IMR-90 (cell line): Measurements from ENCODE around the gene TAF4. TPM values are rescaled to one million over a fixed set of nuclear protein-coding genes. Genes with fewer than 3 reads are reported as not detected.

Source experiments
- ATAC-seq: fragments of 200-7000 bp; cut with Tn5 transposase; 2 replicates; pipeline ENCODE4 v1.9.1; 2020; ENCODE audit warnings: low read depth, mild to moderate bottlenecking, moderate library complexity
- BruUV-seq: library from RNA; stranded (reverse); fragments of 400-500 nt; replicated peaks from 2 replicates; lab custom pipeline; 2021; lab: Mats Ljungman, UMichigan
- CTCF ChIA-PET: fragments of 300-600 bp; formaldehyde crosslinking; extraction: SDS; loops from one replicate; lab custom pipeline; 2021; ENCODE audit warnings: antibody characterized with exemption; lab: Yijun Ruan, JAX
- POLR2A ChIA-PET: fragments of 300-600 bp; sonication (Branson Sonifier 250); formaldehyde crosslinking; loops from one replicate; lab custom pipeline; 2022; ENCODE audit warnings: antibody characterized with exemption; ENCODE audit not compliant: unreplicated experiment; lab: Charles Lee
- DNase-seq: peaks from one replicate; pipeline ENCODE4 v3.0.0; 2013
- H2AFZ ChIP-seq: replicated peaks from 2 replicates; pipeline ENCODE3; 2013; ENCODE audit warnings: low read length, mild to moderate bottlenecking; ENCODE audit not compliant: poor library complexity
- H2AK5ac ChIP-seq: 2 replicates; pipeline ENCODE4 v1.6.1; 2013; ENCODE audit warnings: low read depth, low read length, inconsistent platforms
- H2AK9ac ChIP-seq: replicated peaks from 2 replicates; pipeline ENCODE3; 2013; ENCODE audit warnings: mild to moderate bottlenecking, low read depth, low read length, moderate library complexity; ENCODE audit not compliant: poor library complexity
- H2BK120ac ChIP-seq: 2 replicates; pipeline ENCODE4 v1.6.1; 2013; ENCODE audit warnings: low read depth, low read length, inconsistent platforms
- H2BK15ac ChIP-seq: 3 replicates; pipeline ENCODE4 v1.6.1; 2013; ENCODE audit warnings: low read depth, low read length, inconsistent platforms
- H2BK20ac ChIP-seq: 2 replicates; pipeline ENCODE4 v1.6.1; 2013; ENCODE audit warnings: low read depth, mild to moderate bottlenecking, inconsistent platforms, low read length, moderate library complexity
- H2BK5ac ChIP-seq: 2 replicates; pipeline ENCODE4 v1.6.1; 2013; ENCODE audit warnings: mild to moderate bottlenecking, low read depth, low read length, inconsistent platforms; ENCODE audit not compliant: poor library complexity, severe bottlenecking
- H3K14ac ChIP-seq: replicated peaks from 2 replicates; pipeline ENCODE4 v1.6.1; 2013; ENCODE audit warnings: low read depth, low read length, inconsistent platforms
- H3K18ac ChIP-seq: 2 replicates; pipeline ENCODE4 v1.6.1; 2013; ENCODE audit warnings: low read depth, low read length, control low read depth
- H3K23ac ChIP-seq: 2 replicates; pipeline ENCODE4 v1.6.1; 2013; ENCODE audit warnings: low read depth, low read length, inconsistent platforms
- H3K27ac ChIP-seq: 2 replicates; pipeline ENCODE4 v1.5.1; 2013; ENCODE audit warnings: mild to moderate bottlenecking, control low read depth, low read length; ENCODE audit not compliant: insufficient read depth
- H3K27me3 ChIP-seq: 2 replicates; pipeline ENCODE4 v1.6.1; 2013; ENCODE audit warnings: low read length; ENCODE audit not compliant: control insufficient read depth, insufficient read depth
- H3K36me3 ChIP-seq: 2 replicates; pipeline ENCODE4 v1.6.1; 2013; ENCODE audit warnings: low read length, mixed read lengths; ENCODE audit not compliant: control insufficient read depth, insufficient read depth
- H3K4ac ChIP-seq: 2 replicates; pipeline ENCODE4 v1.6.1; 2013; ENCODE audit warnings: low read depth, low read length, inconsistent platforms
- H3K4me1 ChIP-seq: 2 replicates; pipeline ENCODE4 v1.6.1; 2013; ENCODE audit warnings: low read length, mixed read lengths; ENCODE audit not compliant: control insufficient read depth, insufficient read depth
- H3K4me2 ChIP-seq: 2 replicates; pipeline ENCODE4 v1.6.1; 2013; ENCODE audit warnings: low read depth, mild to moderate bottlenecking, control low read depth, low read length, moderate library complexity
- H3K4me3 ChIP-seq: 2 replicates; pipeline ENCODE4 v1.5.1; 2013; ENCODE audit warnings: low read depth, mild to moderate bottlenecking, control low read depth, low read length, moderate library complexity; ENCODE audit not compliant: insufficient read depth
- H3K56ac ChIP-seq: 2 replicates; pipeline ENCODE4 v1.6.1; 2013; ENCODE audit warnings: low read length, inconsistent platforms; ENCODE audit not compliant: insufficient read depth; ENCODE audit errors: extremely low read depth
- H3K79me1 ChIP-seq, 2 experiments: 2 replicates each; pipeline ENCODE4 v1.6.1; 2013; ENCODE audit warnings: low read length in 2 of 2, inconsistent platforms in 1 of 2, low read depth in 1 of 2
- H3K9ac ChIP-seq: 2 replicates; pipeline ENCODE4 v1.6.1; 2013; ENCODE audit warnings: low read depth, low read length, control low read depth
- H3K9me1 ChIP-seq: 2 replicates; pipeline ENCODE4 v1.6.1; 2013; ENCODE audit warnings: low read length, inconsistent platforms; ENCODE audit not compliant: insufficient read depth
- H3K9me3 ChIP-seq: 2 replicates; pipeline ENCODE4 v1.6.1; 2013; ENCODE audit warnings: low read length; ENCODE audit not compliant: control insufficient read depth, insufficient read depth
- H4K20me1 ChIP-seq: 2 replicates; pipeline ENCODE4 v1.6.1; 2013; ENCODE audit warnings: low read length, inconsistent platforms; ENCODE audit not compliant: insufficient read depth
- H4K5ac ChIP-seq: 2 replicates; pipeline ENCODE4 v1.6.1; 2013; ENCODE audit warnings: mild to moderate bottlenecking, low read depth, low read length, control low read depth
- H4K8ac ChIP-seq, 2 experiments: 2 replicates each; pipeline ENCODE4 v1.6.1; 2013; ENCODE audit warnings: low read depth in 2 of 2, low read length in 2 of 2, control low read depth in 1 of 2, inconsistent platforms in 1 of 2
- H4K91ac ChIP-seq: 2 replicates; pipeline ENCODE4 v1.6.1; 2013; ENCODE audit warnings: low read depth, low read length, inconsistent platforms; ENCODE audit not compliant: insufficient read depth
- CEBPB ChIP-seq: IDR thresholded peaks from 2 replicates; pipeline ENCODE4 v1.6.1; 2012; ENCODE audit warnings: low read depth, low read length, improper control_type of control experiment
- CHD1 ChIP-seq: IDR thresholded peaks from 2 replicates; pipeline ENCODE4 v1.6.1; 2012; ENCODE audit warnings: low read depth, low read length, improper control_type of control experiment
- FOS ChIP-seq: fragments of 150-350 bp; IDR thresholded peaks from 2 replicates; pipeline ENCODE4 v1.6.1; 2016; ENCODE audit warnings: low read depth, low read length
- MAFK ChIP-seq: IDR thresholded peaks from 2 replicates; pipeline ENCODE4 v1.6.1; 2012; ENCODE audit warnings: low read depth, low read length, improper control_type of control experiment
- MAZ ChIP-seq: IDR thresholded peaks from 2 replicates; pipeline ENCODE4 v1.6.1; 2012; ENCODE audit warnings: low read depth, mild to moderate bottlenecking, low read length, improper control_type of control experiment, moderate library complexity, borderline replicate concordance
- MXI1 ChIP-seq: IDR thresholded peaks from 2 replicates; pipeline ENCODE4 v1.6.1; 2012; ENCODE audit warnings: low read depth, mild to moderate bottlenecking, low read length, moderate library complexity, borderline replicate concordance
- NFE2L2 ChIP-seq: fragments of 150-350 bp; IDR thresholded peaks from 2 replicates; pipeline ENCODE4 v1.6.1; 2016; ENCODE audit warnings: low read depth, mild to moderate bottlenecking, low read length
- RAD21 ChIP-seq: IDR thresholded peaks from 2 replicates; pipeline ENCODE4 v1.6.1; 2012; ENCODE audit warnings: low read length, improper control_type of control experiment
- RFX5 ChIP-seq: IDR thresholded peaks from 2 replicates; pipeline ENCODE4 v1.8.0; 2012; ENCODE audit warnings: low read depth, mild to moderate bottlenecking, low read length, moderate library complexity
- SMC3 ChIP-seq: fragments of 150-350 bp; IDR thresholded peaks from 2 replicates; pipeline ENCODE4 v1.6.1; 2016; ENCODE audit warnings: low read depth, mild to moderate bottlenecking, antibody characterized with exemption, low read length, moderate library complexity
- WGBS, 2 experiments: methylation state at CpG; one replicate each; pipeline versions ENCODE4 v1.1.5 to v1.1.7; 2013; ENCODE audit warnings: missing lambda C conversion rate in 2 of 2; ENCODE audit not compliant: insufficient read length in 1 of 2; ENCODE audit errors: extremely low coverage in 2 of 2; 5-methylcytosine and 5-hydroxymethylcytosine counted together
- dilution Hi-C: fragments of 300-500 bp; cut with HindIII; formaldehyde crosslinking; loops from one replicate; pipeline ENCODE4 v1.14.3; 2018; ENCODE audit warnings: low sequenced_read_pairs; ENCODE audit not compliant: unreplicated experiment
- in situ Hi-C: fragments of 300-500 bp; cut with MboI; formaldehyde crosslinking; loops from 3 replicates; pipeline ENCODE4 v1.14.3; 2019; ENCODE audit warnings: low sequenced_read_pairs, inconsistent platforms, mixed read lengths
- intact Hi-C: fragments of 100-400 bp; cut with micrococcal nuclease; formaldehyde crosslinking; loops from 2 replicates; pipeline ENCODE4 v1.10.0; 2022
- polyA plus RNA-seq, 3 experiments: library from polyadenylated mRNA; depleted of rRNA; stranded (reverse); fragments of >200 nt; gene quantifications; 2 replicates each; pipeline ENCODE4 v1.2.3, GENCODE V29; 2012; ENCODE audit warnings: low replicate concordance in 1 of 3
- total RNA-seq: library from RNA; depleted of rRNA; stranded (reverse); fragments of >200 nt; gene quantifications from 2 replicates; pipeline ENCODE4 v1.2.3, GENCODE V29; 2012
- TF ChIP-seq, protein P1 (sequence below): fragments of 150-350 bp; IDR thresholded peaks from 2 replicates; pipeline ENCODE4 v1.6.1; 2016; ENCODE audit warnings: low read depth, mild to moderate bottlenecking, low read length, moderate library complexity, borderline replicate concordance
- TF ChIP-seq, protein P2 (sequence below): conservative IDR thresholded peaks from 2 replicates; pipeline ENCODE4 v1.5.1; 2012; ENCODE audit warnings: mild to moderate bottlenecking, low read depth, low read length, improper control_type of control experiment

TAF4 gene
- total and polyA plus RNA-seq, 2 of the 4 experiments (the other 2 are of a cell fraction): 1.4 to 5.1 TPM

DNA sequence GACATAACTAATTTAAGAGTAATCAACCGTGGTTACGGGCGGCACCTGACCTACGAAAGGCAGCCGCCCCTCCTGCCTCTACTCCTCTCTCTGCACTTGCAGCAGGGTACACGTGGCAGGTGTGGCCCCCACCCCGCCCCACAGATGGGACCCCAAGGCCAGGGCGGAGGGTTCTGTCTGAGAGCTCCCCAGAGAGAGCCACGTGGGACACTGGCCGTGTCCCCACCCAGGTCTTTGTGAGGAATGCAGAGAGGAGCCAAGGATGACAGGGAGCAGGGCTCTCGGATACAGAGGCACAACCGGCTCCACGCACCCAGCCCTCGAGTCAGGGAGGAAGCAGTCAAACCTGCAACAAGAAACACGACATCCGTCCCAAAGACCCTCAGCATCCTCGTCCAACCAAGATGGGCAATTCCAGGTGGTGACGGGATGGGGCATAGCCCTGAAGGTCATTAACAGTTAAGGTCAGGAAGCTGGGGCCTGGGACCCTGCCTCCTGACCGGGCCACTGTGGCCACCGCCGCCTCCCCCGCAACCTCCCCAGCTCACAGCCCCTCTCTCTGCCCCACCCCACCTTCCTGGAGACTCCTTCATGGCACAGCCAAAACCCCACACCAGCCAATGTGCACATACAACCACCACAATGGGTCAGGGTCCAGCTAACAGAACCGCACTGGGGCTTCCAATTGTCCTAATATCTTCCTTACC is 47.1 kb downstream of the TAF4 start (continued):
- TF ChIP-seq CHD1: no peak

DNA sequence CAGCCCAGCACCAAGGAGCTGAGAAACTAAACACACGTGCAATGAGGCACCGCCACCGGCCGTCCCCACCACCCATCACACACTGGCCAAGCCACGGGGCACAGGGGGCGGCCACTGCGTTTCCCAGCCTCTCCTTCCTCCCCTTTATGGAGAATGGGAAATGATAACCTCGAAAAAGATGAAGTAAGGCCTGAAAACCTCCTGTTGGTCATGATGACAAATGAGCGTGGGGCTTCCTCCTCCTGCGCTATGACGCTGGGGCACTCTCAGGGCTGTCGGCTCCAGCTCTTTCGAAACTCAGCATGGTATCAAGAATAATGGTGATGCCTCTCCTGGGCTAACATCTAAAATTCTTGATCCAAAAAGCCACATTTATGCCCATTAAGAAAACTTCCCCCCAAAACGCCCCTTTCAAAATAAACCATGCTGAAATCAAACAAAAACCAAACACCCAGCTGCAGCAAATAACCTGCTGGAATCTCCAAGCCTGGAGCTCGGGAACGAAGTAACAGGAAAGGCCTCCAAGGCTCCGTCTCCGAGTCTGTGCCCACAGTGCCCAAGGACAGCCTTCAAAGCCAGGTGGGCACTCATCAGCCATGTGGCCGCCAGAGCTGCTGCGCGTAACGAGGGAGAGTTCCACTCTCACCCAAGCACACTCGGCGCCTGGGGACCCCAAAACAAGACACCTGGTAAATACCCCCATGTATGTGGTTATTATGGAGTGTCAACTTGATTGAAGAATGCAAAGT is 50.0 kb downstream of the TAF4 start:
- Histone ChIP-seq H3K79me1 (peaks cover 14 to 63% of the 10 kb centered on the region in 2 experiments), H2AK5ac (no peak overlapping the region), H3K18ac (no peak overlapping the region), H3K14ac (no peak overlapping the region), H3K56ac (no peak overlapping the region), H3K23ac (no peak overlapping the region), H3K36me3 (peaks cover 16% of the 10 kb centered on the region), H2BK20ac (no peak overlapping the region), H3K27ac (no peak overlapping the region), H2AK9ac (no peak overlapping the region), H3K9me1 (peaks cover 9% of the 10 kb centered on the region; the same call in 1 of the 2 replicates), H3K9ac (no peak overlapping the region), H3K4me3 (no peak overlapping the region), H4K8ac (no peak overlapping the region), H2BK120ac (no peak overlapping the region), H2AFZ (no peak overlapping the region), H3K4me2 (no peak overlapping the region), H3K27me3 (no peaks in the 10 kb centered on the region), H4K20me1 (peaks cover 49% of the 10 kb centered on the region), H3K4me1 (no peaks in the 10 kb centered on the region; the same call in 1 of the 2 replicates), H3K9me3 (no peaks in the 10 kb centered on the region), H4K5ac (no peak overlapping the region), H3K4ac (no peak overlapping the region), H2BK5ac (no peak overlapping the region), H2BK15ac (no peak overlapping the region), H4K91ac (no peak overlapping the region)
- POLR2A ChIA-PET: interaction anchor here (0.6 kb wide), 1 partner anchor 119 kb away, joined by 11 read pairs; no protein-coding TSS in a partner anchor
- ATAC-seq: no peak
- no peak for DNase-seq
- in situ Hi-C loops (loop anchor here (25.0 kb wide), 1 partner anchor 372 kb away; the partner anchor contains the start of gene RPS21), dilution Hi-C loops (no loop called here), intact Hi-C loops (loop anchor here (10.0 kb wide), 1 partner anchor 369 kb away; the partner anchor contains the start of gene RPS21)
- CTCF ChIA-PET: no interaction called here
- no TSS peak for BruUV-seq
- no CpG with 5 or more reads among the region's 24 CpGs for WGBS, 2 experiments
- TF ChIP-seq MXI1 (no peak), FOS (no peak), NFE2L2 (no peak), MAFK (no peak), SMC3 (no peak), MAZ (no peak), CEBPB (no peak), RFX5 (no peak), RAD21 (no peak)
- TF ChIP-seq, protein P1, sequence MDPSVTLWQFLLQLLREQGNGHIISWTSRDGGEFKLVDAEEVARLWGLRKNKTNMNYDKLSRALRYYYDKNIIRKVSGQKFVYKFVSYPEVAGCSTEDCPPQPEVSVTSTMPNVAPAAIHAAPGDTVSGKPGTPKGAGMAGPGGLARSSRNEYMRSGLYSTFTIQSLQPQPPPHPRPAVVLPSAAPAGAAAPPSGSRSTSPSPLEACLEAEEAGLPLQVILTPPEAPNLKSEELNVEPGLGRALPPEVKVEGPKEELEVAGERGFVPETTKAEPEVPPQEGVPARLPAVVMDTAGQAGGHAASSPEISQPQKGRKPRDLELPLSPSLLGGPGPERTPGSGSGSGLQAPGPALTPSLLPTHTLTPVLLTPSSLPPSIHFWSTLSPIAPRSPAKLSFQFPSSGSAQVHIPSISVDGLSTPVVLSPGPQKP: no peak
- TF ChIP-seq, protein P2, sequence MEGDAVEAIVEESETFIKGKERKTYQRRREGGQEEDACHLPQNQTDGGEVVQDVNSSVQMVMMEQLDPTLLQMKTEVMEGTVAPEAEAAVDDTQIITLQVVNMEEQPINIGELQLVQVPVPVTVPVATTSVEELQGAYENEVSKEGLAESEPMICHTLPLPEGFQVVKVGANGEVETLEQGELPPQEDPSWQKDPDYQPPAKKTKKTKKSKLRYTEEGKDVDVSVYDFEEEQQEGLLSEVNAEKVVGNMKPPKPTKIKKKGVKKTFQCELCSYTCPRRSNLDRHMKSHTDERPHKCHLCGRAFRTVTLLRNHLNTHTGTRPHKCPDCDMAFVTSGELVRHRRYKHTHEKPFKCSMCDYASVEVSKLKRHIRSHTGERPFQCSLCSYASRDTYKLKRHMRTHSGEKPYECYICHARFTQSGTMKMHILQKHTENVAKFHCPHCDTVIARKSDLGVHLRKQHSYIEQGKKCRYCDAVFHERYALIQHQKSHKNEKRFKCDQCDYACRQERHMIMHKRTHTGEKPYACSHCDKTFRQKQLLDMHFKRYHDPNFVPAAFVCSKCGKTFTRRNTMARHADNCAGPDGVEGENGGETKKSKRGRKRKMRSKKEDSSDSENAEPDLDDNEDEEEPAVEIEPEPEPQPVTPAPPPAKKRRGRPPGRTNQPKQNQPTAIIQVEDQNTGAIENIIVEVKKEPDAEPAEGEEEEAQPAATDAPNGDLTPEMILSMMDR: no peak
